HUES48 (cell line): ENCODE results near the gene CSK.

Experiments used
- H3K27ac ChIP-seq: one replicate; pipeline ENCODE4 v1.7.0; 2013; ENCODE audit warnings: low read depth, low read length, inconsistent platforms
- H3K27me3 ChIP-seq: 2 replicates; pipeline ENCODE4 v1.6.1; 2013; ENCODE audit warnings: mild to moderate bottlenecking, low read length; ENCODE audit not compliant: control insufficient read depth, insufficient read depth
- H3K36me3 ChIP-seq: 2 replicates; pipeline ENCODE4 v1.6.1; 2013; ENCODE audit warnings: low read length; ENCODE audit not compliant: control insufficient read depth, insufficient read depth
- H3K4me1 ChIP-seq: 2 replicates; pipeline ENCODE4 v1.6.1; 2013; ENCODE audit warnings: mild to moderate bottlenecking, low read length; ENCODE audit not compliant: control insufficient read depth, insufficient read depth
- H3K4me3 ChIP-seq: 2 replicates; pipeline ENCODE4 v1.5.1; 2013; ENCODE audit warnings: mild to moderate bottlenecking, low read depth, low read length
- H3K9ac ChIP-seq: 2 replicates; pipeline ENCODE4 v1.6.1; 2013; ENCODE audit warnings: mild to moderate bottlenecking, low read depth, low read length, moderate library complexity
- H3K9me3 ChIP-seq: 2 replicates; pipeline ENCODE4 v1.6.1; 2013; ENCODE audit warnings: low read length; ENCODE audit not compliant: control insufficient read depth, insufficient read depth

The CSK gene

DNA sequence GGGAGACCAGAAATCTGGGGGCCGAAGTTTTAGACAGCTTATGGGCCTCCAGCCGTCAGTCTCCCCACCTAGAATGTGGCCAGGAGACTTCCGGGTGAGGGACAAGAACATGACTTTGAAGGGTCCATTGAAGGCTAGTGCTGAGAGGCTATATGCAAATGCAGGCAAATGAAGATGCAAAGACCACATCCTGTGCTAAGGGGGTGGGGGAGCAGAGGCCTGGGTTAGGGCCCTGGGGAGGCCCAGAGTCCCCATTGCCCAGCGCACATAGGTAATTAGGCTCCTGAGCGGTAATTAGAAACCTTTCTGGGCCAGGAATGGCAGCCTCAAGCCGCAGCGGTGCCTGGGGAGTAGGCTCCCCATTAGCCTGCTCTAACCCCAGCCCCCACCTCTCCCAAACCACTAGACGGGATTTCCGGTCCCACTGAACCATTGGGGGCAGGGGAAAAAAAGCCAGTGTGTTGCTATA lies 6.8 kb downstream of the CSK start:
- Histone ChIP-seq H3K4me3 (no peak overlapping the region), H3K36me3 (no peaks in the 10 kb centered on the region), H3K27ac (no peak overlapping the region), H3K27me3 (no peaks in the 10 kb centered on the region), H3K9ac (no peak overlapping the region), H3K4me1 (peaks cover 24% of the 10 kb centered on the region), H3K9me3 (no peaks in the 10 kb centered on the region)

DNA sequence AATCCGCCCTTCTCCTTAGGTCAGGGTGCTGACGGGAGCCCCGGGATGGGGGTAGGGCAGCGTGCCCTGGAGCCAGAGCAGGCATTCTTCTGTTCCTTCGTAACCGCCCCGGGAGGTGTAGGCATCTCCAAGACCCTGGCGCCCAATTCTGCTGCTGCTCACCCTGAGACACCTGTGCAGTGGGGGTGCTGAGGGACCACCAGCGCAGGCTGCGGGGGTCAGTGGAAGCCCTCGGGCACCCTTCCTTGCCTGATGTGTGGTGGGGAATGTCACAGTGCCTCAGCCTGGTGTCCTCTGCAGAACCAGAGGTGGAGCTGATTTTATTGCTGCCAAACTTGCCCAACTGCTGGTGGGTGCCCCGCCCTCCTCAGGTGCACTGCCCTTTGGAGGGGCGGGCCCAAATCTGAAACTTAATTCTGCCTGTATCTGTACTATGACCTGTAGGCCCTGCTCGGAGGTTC lies 7.3 kb downstream of the CSK start:
- Histone ChIP-seq H3K4me3 (no peak overlapping the region), H3K9ac (no peak overlapping the region), H3K4me1 (peaks cover 24% of the 10 kb centered on the region)

DNA sequence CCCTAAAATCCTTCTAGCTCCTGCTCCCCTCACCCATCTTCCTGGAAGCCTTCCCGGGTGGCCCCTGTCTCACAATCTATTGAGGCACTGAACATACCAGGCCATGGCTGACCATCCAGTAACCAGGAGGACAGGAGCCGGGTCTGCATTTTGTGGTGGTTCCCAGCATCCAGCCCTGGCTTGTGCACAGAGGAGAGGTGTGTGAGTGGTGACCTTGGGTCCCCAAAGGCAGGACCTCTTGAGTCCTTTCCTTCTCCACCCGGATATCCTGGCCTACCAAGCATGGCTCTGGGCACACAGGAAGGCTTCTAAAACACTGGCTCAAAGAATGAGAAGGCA lies 7.8 kb downstream of the CSK start:
- peaks cover 24% of the 10 kb centered on the region for H3K4me1 ChIP-seq
- no peak overlapping the region for H3K27ac ChIP-seq
- no peaks in the 10 kb centered on the region for H3K36me3 ChIP-seq
- H3K9me3 ChIP-seq, result no peaks in the 10 kb centered on the region
- no peaks in the 10 kb centered on the region for H3K27me3 ChIP-seq
- no peak overlapping the region for H3K4me3 ChIP-seq
- no peak overlapping the region for H3K9ac ChIP-seq

More for the DNA sequence above, 7.3 kb downstream of the CSK start:
- H3K36me3 ChIP-seq, result no peaks in the 10 kb centered on the region
- H3K27me3 ChIP-seq, result no peaks in the 10 kb centered on the region
- H3K27ac ChIP-seq, result no peak overlapping the region
- no peaks in the 10 kb centered on the region for H3K9me3 ChIP-seq

DNA sequence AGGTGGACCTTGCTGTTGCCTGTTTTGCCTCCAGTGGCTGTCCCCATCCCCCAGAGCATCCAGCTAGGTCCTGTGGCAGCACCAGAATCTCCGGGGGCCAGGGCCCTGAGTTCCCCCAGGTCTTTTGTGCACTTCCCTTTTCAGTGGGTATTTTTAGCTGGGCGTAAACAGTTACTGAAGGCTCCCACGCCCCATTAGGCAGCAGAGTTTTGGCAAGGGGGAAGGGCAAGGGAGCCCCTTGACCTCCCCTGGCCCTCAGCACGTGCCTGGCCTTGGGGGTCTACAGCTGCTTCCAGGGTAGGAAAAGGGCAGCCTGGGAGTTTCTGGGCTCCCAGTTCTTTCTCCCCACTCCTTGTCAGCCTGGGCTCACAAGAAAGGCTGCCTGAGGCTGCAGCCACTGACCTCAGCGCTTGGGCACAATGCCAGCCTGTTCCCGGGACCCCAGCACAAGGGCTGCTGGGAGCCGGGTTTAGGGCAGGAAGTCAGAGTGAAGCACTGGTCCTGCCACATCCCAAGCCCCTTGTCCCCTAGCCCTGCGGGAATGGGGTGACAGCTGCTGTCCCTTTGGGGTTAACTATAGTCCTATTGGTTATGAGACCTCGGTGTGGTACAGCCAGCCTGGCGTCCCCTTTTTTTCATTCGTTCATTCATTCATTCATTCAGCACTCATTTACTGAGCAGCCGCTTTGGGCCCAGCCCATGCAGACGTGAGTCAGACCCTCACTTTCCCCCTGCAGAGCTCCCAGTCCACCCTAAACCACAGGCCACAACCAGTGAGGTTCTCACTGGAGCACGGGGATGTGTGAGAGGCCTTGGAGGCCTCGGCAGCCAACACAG lies 8.4 kb downstream of the CSK start:
- Histone ChIP-seq H3K9ac (no peak overlapping the region), H3K36me3 (no peaks in the 10 kb centered on the region), H3K27me3 (no peaks in the 10 kb centered on the region), H3K4me3 (no peak overlapping the region), H3K4me1 (peaks cover 24% of the 10 kb centered on the region), H3K27ac (no peak overlapping the region), H3K9me3 (no peaks in the 10 kb centered on the region)

DNA sequence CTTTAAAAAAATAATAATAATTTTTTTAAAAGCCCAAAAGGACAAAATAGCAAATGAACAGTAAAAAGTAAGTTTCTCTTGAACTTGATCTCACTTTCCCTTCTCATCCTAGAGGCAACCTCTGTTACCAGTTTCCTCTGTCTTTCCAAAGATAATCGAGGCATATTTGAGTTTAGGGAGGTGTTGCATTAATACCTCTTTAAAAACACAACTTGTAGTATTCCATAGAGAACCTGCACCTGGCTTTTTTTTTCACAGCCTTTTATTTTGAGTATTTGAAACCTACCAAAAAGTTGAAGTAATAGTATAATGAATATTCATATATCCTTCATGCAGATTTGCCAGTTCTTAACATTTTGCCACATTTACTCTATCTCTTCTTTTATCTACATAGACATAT lies 9.1 kb downstream of the CSK start:
- Histone ChIP-seq H3K4me3 (no peak overlapping the region), H3K9me3 (no peaks in the 10 kb centered on the region), H3K27ac (no peak overlapping the region), H3K36me3 (no peaks in the 10 kb centered on the region), H3K4me1 (peaks cover 24% of the 10 kb centered on the region), H3K27me3 (no peaks in the 10 kb centered on the region), H3K9ac (no peak overlapping the region)

DNA sequence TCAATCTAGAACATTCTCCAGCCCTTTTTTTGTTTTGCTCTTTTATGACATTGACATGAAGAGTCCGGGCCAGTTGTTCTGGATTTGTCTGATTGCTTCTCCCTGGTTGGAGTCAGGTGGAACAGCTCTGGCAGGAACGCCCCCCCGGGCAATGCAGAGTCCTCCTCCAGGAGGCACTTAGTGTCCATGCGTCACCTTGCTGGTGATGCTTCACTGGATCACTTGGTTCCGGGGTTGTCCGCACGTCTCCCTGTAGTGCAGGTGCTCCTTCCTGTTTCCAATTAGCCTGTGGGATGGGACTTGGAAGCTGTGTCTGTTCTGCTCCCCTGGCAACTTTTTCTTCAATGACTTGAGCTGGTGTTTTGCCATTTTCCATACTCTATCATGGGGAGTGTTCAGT lies 9.8 kb downstream of the CSK start:
- H3K9ac ChIP-seq, result no peak overlapping the region
- H3K36me3 ChIP-seq, result no peaks in the 10 kb centered on the region
- H3K27ac ChIP-seq, result no peak overlapping the region
- no peaks in the 10 kb centered on the region for H3K9me3 ChIP-seq
- H3K27me3 ChIP-seq, result no peaks in the 10 kb centered on the region
- peaks cover 24% of the 10 kb centered on the region for H3K4me1 ChIP-seq
- H3K4me3 ChIP-seq, result no peak overlapping the region

DNA sequence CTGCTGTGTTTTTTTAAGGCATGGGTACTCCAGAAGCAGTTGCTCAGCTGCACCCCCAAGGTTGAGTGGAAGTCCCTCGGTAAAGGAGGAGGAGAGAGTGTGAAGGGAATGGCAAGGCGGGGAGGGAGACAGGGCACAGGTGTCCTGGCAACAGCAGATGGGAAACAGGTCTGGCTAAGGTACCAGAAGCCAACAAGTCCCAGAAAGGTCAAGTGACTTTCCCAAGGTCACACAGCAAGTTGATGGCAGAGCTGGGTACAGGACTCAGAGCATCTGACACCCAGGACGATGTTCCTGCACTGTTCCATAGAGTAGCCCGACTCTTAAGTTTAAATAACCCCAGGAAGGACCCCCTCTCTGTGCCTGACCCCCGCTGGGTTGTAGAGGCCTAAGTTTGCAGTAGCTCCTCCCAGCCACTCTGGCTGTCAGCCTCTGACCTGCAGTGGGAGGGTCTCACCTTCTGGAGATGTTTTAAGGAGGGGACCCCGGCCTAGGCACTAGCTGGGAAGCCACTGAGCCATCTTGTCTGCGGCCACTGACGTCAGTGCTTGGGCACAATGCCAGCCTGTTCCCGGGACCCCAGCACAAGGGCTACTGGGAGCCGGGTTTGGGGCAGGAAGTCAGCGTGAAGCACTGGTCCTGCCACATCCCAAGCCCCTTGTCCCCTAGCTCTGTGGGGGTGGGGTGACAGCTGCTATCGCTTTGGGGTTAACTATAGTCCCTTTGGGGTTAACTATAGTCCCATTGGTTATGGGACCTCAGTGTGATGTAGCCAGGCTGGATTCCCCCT lies 10.5 kb downstream of the CSK start:
- peaks cover 24% of the 10 kb centered on the region for H3K4me1 ChIP-seq
- H3K9me3 ChIP-seq, result no peaks in the 10 kb centered on the region
- H3K27me3 ChIP-seq, result no peaks in the 10 kb centered on the region
- no peak overlapping the region for H3K4me3 ChIP-seq
- H3K27ac ChIP-seq, result no peak overlapping the region
- H3K9ac ChIP-seq, result no peak overlapping the region
- no peaks in the 10 kb centered on the region for H3K36me3 ChIP-seq

DNA sequence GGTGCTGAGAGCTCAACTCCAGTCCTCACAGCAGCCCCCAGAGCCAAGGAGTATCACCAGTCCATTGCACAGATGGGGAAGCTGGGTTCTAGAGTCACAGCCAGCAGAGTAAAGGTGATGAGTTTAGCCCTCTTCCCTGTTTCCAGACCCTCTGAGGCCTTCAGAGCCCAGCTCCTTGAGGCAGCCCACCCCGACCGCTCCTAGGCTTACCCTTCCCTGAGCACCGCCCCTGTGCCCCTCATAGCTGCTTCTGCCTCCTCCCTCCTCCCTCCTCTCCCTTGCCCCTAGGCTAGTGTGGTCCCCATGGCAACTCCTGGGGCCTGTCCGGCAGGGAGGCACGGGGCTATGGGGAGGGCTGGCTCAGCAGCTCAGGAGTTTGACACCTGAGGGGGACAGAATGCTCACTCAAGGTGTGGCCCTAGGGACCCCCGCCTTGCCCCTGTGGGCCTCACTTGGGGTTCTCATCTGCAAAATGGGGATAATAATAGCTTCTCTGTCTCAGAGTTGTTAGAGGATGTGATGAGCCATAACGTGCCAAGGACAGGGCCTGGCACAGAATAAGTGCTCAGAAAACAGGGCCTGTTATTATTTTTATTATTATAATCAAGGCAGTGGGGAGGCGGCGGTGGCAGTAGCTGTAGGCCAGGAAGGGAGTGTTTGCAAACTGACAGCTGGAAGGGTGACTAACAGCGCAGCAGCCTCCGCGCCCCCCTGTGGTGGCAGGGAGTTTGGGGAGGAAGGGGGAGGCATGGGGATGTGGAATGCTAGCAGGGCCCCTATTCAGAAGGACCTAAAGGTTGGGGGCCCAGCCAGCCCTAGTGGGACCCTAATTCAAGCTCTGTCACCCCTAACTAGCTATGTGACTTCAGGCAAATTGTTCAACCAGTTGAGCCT lies 11.5 kb downstream of the CSK start:
- H3K4me3 ChIP-seq, result no peak overlapping the region
- no peaks in the 10 kb centered on the region for H3K36me3 ChIP-seq
- no peak overlapping the region for H3K27ac ChIP-seq
- H3K4me1 ChIP-seq, result peaks cover 18% of the 10 kb centered on the region
- no peaks in the 10 kb centered on the region for H3K27me3 ChIP-seq
- H3K9ac ChIP-seq, result no peak overlapping the region
- no peaks in the 10 kb centered on the region for H3K9me3 ChIP-seq

DNA sequence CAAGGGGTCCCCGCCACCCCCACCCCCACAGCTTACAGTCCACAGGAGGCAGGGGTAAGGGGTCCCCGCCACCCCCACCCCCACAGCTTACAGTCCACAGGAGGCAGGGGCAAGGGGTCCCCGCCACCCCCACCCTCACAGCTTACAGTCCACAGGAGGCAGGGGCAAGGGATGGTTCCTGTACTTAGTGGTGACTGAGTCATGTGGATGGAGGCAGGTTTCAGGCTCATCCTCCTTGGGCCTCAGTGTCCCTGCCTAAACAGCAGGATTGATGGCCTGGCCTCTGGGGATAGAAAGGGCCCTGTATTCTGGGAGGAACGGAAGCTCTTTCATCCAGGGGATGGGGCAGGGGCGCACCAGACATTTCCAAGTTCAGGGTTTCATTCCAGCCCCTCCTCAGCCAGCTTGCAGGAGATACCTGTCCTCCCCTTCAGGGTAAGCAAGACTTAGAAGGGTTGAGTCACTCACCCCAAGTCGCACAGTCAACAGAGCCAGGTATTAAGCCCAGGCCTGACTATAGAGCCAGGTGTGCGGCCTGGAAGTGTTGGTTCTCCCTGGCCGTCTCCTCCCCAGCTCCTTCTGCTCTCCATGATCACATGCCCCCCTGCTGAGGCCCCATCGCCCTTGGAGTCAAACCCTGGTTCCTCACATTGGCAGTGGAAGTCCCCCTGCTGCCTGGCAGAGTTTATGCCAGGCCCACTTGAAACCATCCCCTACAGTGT lies 12.5 kb downstream of the CSK start:
- Histone ChIP-seq H3K4me3 (no peak overlapping the region), H3K9me3 (no peaks in the 10 kb centered on the region), H3K9ac (no peak overlapping the region), H3K27ac (no peak overlapping the region), H3K27me3 (no peaks in the 10 kb centered on the region), H3K36me3 (peaks cover 4% of the 10 kb centered on the region; the same call in 1 of the 2 replicates), H3K4me1 (peaks cover 7% of the 10 kb centered on the region)

DNA sequence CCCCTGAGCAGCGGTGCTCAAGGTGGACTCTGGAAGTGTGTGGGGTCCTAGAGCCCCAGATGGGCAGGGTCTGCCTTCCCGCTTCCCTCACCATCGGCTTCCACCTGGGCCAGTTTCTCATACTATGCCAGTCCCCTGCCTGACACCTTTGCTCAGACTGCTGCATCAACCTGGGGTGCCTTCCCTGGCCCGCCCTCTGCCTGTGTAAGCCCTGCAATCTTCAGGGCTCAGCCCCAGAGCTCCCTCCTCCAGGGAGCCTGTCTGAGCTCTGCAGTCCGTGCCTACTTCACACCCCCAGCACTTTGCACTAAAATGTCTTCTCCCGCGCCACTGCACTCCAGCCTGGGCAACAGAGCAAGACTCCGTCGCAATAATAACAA lies 13.1 kb downstream of the CSK start:
- Histone ChIP-seq H3K27me3 (no peaks in the 10 kb centered on the region), H3K4me1 (peaks cover 4% of the 10 kb centered on the region; the same call in 1 of the 2 replicates), H3K9ac (no peak overlapping the region), H3K27ac (no peak overlapping the region), H3K9me3 (no peaks in the 10 kb centered on the region), H3K4me3 (no peak overlapping the region), H3K36me3 (peaks cover 5% of the 10 kb centered on the region; the same call in 1 of the 2 replicates)
